ENCODE data around the gene ITPRIPL2. TPM values are rescaled to one million over a fixed set of nuclear protein-coding genes. Genes with fewer than 3 reads are reported as not detected.

The ITPRIPL2 gene
- total and polyA plus RNA-seq, 9 donors, result 12.9 to 40.6 (median 22.0) TPM

DNA sequence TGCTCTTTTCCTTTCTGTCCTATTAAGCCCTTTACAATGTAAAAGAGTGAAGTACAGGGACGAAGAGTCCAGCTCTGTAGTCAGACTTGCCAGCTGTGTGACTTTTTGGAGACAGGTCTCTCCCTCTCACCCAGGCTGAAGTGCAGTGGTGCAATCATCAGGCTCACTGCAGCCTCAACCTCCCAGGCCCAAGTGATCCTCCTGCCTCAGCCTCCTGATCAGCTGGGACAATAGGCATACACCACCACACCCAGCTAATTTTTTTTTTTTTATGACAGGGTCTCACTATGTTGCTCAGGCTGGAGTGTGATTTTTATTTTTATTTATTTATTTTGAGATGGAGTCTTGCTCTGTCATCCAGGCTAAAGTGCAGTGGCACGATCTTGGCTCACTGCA, 7.1 kb upstream of the ITPRIPL2 start:
- WGBS (ENCODE audit: insufficient coverage), result no CpG with 5 or more reads among the region's 2 CpGs
- H3K36me3 ChIP-seq (ENCODE audit: control insufficient read depth, insufficient read depth, low read length), result no peaks in the 10 kb centered on the region
- no peaks in the 10 kb centered on the region for H3K27me3 ChIP-seq (ENCODE audit: control insufficient read depth, insufficient read depth, low read length)
- H3K9me3 ChIP-seq (replicated peaks; ENCODE audit: control insufficient read depth, low read depth, low read length), result no peaks in the 10 kb centered on the region
- DNase-seq, result no peak
- no peak overlapping the region for H3K27ac ChIP-seq (ENCODE audit: low read length)
- no peaks in the 10 kb centered on the region for H3K4me1 ChIP-seq (ENCODE audit: control insufficient read depth, insufficient read depth, low read length)
- H3K4me3 ChIP-seq (ENCODE audit: low read length), result no peak overlapping the region

DNA sequence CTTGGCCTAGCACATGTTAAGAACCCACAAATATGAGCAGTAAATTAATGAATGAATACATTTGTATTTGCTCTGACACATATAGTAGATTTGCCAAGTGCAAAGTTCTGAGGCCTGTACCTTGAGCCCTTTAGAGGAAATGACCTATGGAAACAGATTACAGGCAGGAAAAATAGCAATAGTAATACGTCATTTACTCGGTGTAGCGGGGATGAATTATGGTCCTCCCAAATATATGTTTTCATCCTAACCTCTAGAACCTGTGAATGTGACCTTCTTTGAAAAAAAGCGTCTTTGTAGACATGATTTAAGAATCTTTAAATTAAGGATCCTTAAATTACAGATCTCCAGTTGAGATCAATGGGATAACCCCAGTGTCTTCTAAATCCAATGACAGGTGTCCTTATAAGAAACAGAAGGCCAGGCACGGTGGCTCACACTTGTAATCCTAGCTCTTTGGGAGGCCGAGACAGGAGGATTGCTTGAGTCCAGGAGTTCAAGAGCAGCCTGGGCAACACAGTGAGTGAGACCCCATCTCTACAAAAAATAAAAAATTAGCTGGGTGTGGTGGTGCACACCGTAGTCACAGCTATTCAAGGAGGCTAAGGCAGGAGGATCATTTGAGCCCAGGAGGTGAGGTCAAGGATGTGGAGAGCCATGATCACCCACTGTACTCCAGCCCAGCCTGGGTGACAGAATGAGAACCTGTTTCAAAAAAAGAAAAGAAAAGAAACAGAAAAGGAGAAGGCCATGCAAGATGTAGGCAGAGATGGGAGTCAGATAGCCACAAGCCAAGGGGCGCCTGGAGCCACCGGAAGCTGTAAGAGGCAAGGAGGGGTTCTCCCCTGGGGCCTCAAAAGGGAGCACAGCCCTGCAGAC, 5.1 kb upstream of the ITPRIPL2 start:
- H3K27ac ChIP-seq (ENCODE audit: low read length), result no peak overlapping the region
- H3K27me3 ChIP-seq (ENCODE audit: control insufficient read depth, insufficient read depth, low read length), result no peaks in the 10 kb centered on the region
- WGBS (ENCODE audit: insufficient coverage), result 53% methylated on average over 2 of the region's 9 CpGs
- H3K4me3 ChIP-seq (ENCODE audit: low read length), result no peak overlapping the region
- no peak for DNase-seq
- no peaks in the 10 kb centered on the region for H3K36me3 ChIP-seq (ENCODE audit: control insufficient read depth, insufficient read depth, low read length)
- peaks cover 10% of the 10 kb centered on the region for H3K4me1 ChIP-seq (ENCODE audit: control insufficient read depth, insufficient read depth, low read length)
- no peaks in the 10 kb centered on the region for H3K9me3 ChIP-seq (replicated peaks; ENCODE audit: control insufficient read depth, low read depth, low read length)

DNA sequence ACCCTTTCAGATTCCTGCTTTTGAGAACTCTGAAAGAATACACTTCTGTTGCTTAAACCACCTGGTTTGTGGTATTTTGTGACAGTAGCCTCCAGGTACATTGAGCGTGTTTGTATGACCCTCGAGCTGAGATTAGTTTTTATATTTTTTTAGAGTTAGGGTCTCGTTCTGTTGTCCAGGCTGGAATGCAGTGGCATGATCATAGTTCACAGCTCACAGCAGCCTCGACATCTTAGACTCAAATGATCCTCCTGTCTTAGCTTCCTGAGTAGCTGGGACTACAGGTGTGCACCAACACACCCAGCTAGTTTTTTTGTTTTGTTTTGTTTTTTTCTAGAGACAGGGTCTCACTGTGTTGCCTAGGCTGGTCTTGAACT, 4.5 kb upstream of the ITPRIPL2 start:
- Histone ChIP-seq H3K4me1 (ENCODE audit: control insufficient read depth, insufficient read depth, low read length) (peaks cover 10% of the 10 kb centered on the region), H3K4me3 (ENCODE audit: low read length) (no peak overlapping the region), H3K9me3 (replicated peaks; ENCODE audit: control insufficient read depth, low read depth, low read length) (no peaks in the 10 kb centered on the region), H3K27me3 (ENCODE audit: control insufficient read depth, insufficient read depth, low read length) (no peaks in the 10 kb centered on the region), H3K27ac (ENCODE audit: low read length) (no peak overlapping the region), H3K36me3 (ENCODE audit: control insufficient read depth, insufficient read depth, low read length) (no peaks in the 10 kb centered on the region)
- DNase-seq, result no peak
- 67% methylated on average over 1 of the region's 4 CpGs for WGBS (ENCODE audit: insufficient coverage)

DNA sequence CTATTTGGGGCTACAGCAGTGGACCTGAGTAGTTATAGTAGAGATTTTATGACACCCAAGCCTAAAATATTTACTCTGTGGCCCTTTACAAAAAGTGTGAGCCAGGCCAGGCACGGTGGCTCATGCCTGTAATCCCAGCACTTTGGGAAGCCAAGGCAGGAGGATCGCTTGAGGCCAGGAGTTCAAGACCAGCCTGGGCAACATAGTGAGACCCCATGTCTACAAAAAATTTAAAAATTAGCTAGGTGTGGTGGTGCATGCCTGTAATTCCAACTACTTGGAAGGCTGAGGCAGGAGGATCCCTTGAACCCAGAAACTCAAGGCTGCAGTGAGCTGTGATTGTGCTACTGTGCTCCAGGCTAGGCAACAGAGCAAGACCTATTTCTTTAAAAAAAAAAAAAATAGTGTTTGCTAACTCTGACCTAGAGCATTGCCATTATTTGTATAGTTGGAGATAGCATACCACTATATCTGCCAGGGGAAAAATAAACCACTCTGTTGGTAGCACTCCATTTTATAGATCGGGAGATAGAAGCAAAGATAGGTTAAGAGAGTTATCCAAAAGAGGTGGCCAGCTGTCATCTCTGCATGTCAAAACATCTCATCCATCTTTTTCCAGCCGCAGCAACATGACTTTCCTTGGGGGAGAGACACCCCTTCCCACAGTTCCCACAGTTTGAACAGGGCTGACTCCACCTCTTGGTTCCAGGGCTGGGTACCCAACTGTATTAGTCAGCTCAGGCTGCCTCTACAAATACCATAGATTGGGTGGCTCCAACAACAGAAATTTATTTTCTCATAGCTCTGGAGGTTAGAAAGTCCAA, 3.0 kb upstream of the ITPRIPL2 start:
- no peak for DNase-seq
- H3K4me3 ChIP-seq (ENCODE audit: low read length), result no peak overlapping the region
- H3K36me3 ChIP-seq (ENCODE audit: control insufficient read depth, insufficient read depth, low read length), result peaks cover 8% of the 10 kb centered on the region
- 94% methylated on average over 2 of the region's 4 CpGs for WGBS (ENCODE audit: insufficient coverage)
- no peak overlapping the region for H3K27ac ChIP-seq (ENCODE audit: low read length)
- no peaks in the 10 kb centered on the region for H3K27me3 ChIP-seq (ENCODE audit: control insufficient read depth, insufficient read depth, low read length)
- H3K4me1 ChIP-seq (ENCODE audit: control insufficient read depth, insufficient read depth, low read length), result peaks cover 23% of the 10 kb centered on the region
- H3K9me3 ChIP-seq (replicated peaks; ENCODE audit: control insufficient read depth, low read depth, low read length), result no peaks in the 10 kb centered on the region

DNA sequence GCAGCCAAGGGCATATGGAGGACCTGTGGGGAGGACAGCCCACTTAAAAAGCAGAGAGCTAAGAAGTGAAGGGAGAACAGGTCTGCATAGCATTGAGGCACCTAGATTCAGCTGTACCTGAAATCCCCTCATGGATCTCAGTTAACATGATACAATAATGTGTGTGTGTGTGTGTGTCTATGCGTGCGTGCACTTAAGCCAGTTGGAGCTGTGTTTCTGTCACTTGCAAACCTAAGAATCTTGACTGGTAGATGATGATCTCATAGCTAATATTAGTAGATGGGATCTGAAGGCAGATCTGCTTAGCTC, 1.7 kb upstream of the ITPRIPL2 start:
- no peak overlapping the region for H3K4me3 ChIP-seq (ENCODE audit: low read length)
- no peak overlapping the region for H3K27ac ChIP-seq (ENCODE audit: low read length)
- no peaks in the 10 kb centered on the region for H3K9me3 ChIP-seq (replicated peaks; ENCODE audit: control insufficient read depth, low read depth, low read length)
- WGBS (ENCODE audit: insufficient coverage), result no CpG with 5 or more reads among the region's 2 CpGs
- H3K36me3 ChIP-seq (ENCODE audit: control insufficient read depth, insufficient read depth, low read length), result peaks cover 18% of the 10 kb centered on the region
- H3K27me3 ChIP-seq (ENCODE audit: control insufficient read depth, insufficient read depth, low read length), result no peaks in the 10 kb centered on the region
- no peak for DNase-seq
- H3K4me1 ChIP-seq (ENCODE audit: control insufficient read depth, insufficient read depth, low read length), result peaks cover 30% of the 10 kb centered on the region

DNA sequence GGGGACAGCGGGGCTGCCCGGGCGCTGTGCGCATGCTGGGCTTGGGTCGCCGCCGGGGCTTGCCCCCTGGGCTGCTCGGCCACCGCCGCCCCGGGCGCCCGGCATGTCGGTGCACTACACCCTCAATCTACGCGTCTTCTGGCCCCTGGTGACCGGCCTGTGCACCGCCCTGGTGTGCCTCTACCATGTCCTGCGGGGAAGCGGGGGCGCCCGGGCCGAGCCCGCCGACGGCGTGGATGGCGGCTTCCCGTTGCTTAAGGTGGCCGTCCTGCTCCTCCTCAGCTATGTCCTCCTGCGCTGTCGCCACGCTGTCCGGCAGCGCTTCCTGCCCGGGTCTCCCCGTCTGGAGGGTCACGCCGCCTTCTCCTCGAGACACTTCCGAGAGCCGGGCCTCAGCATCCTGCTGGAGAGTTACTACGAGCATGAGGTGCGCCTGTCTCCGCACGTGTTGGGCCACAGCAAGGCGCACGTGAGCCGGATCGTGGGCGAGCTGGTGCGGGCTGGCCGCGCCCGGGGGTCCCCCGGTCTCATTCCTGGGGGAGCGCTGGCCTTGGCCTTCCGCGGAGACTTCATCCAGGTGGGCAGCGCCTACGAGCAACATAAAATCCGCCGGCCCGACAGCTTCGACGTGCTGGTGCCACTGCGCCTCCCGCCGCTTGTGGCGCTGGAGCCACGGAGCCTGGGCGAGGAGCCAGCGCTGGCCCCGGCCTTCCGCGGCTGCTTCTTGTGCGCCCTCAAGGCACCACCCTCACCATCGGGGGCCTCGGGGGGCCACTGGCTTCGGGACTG, 789 bp downstream of the ITPRIPL2 start:
- Histone ChIP-seq H3K27ac (ENCODE audit: low read length) (peak overlapping the region; percentile 92), H3K4me1 (ENCODE audit: control insufficient read depth, insufficient read depth, low read length) (peaks cover 39% of the 10 kb centered on the region)
- DNase-seq, result peak; percentile 83

DNA sequence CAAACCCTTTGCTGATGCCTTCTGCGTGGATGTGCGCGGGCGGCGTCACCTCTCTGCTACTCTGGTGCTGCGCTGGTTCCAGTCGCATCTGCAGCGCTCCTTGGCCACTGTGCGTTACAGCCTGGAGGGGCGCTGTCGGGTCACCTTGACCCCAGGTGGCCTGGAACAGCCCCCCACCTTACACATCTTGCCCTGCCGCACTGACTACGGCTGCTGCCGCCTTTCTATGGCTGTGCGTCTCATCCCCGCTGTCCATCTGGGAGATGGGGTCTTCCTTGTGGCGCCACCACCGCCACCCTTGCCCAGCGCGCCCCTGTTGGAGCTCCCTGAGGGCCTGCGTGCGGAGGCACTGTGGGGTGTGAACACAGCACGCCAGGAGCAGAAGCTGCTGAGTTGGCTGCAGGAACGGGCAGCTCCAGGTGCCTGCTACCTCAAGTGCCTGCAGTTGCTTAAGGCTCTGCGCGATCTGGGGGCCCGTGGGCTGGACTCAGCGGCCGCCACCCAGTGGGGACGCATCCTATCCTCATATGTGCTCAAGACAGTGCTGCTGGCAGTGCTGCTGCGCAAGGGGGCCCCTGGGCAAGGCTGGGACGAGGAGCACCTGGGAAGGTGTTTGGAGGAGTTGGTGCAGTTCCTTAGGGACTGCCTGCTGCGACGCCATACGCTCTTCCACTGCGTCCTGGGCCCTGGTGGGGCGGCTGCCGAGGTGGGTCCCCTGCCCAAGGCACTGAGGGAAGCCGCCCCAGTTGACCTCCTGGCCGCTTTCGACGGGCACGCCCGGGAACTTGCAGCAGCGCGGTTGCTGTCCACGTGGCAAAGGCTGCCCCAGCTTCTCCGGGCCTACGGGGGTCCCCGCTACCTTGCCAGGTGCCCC, 1.6 kb downstream of the ITPRIPL2 start:
- no peak for DNase-seq
- peak overlapping the region; percentile 92 for H3K27ac ChIP-seq (ENCODE audit: low read length)
- WGBS (ENCODE audit: insufficient coverage), result 71% methylated on average over 50 of the region's 50 CpGs
- peaks cover 22% of the 10 kb centered on the region for H3K36me3 ChIP-seq (ENCODE audit: control insufficient read depth, insufficient read depth, low read length)
- no peaks in the 10 kb centered on the region for H3K27me3 ChIP-seq (ENCODE audit: control insufficient read depth, insufficient read depth, low read length)
- no peaks in the 10 kb centered on the region for H3K9me3 ChIP-seq (replicated peaks; ENCODE audit: control insufficient read depth, low read depth, low read length)
- peaks cover 39% of the 10 kb centered on the region for H3K4me1 ChIP-seq (ENCODE audit: control insufficient read depth, insufficient read depth, low read length)
- H3K4me3 ChIP-seq (ENCODE audit: low read length), result peak overlapping the region; percentile 61

More for the DNA sequence above, 789 bp downstream of the ITPRIPL2 start:
- peak overlapping the region; percentile 61 for H3K4me3 ChIP-seq (ENCODE audit: low read length)
- 2% methylated on average over 80 of the region's 80 CpGs for WGBS (ENCODE audit: insufficient coverage)
- H3K9me3 ChIP-seq (replicated peaks; ENCODE audit: control insufficient read depth, low read depth, low read length), result no peaks in the 10 kb centered on the region
- peaks cover 19% of the 10 kb centered on the region for H3K36me3 ChIP-seq (ENCODE audit: control insufficient read depth, insufficient read depth, low read length)
- no peaks in the 10 kb centered on the region for H3K27me3 ChIP-seq (ENCODE audit: control insufficient read depth, insufficient read depth, low read length)

DNA sequence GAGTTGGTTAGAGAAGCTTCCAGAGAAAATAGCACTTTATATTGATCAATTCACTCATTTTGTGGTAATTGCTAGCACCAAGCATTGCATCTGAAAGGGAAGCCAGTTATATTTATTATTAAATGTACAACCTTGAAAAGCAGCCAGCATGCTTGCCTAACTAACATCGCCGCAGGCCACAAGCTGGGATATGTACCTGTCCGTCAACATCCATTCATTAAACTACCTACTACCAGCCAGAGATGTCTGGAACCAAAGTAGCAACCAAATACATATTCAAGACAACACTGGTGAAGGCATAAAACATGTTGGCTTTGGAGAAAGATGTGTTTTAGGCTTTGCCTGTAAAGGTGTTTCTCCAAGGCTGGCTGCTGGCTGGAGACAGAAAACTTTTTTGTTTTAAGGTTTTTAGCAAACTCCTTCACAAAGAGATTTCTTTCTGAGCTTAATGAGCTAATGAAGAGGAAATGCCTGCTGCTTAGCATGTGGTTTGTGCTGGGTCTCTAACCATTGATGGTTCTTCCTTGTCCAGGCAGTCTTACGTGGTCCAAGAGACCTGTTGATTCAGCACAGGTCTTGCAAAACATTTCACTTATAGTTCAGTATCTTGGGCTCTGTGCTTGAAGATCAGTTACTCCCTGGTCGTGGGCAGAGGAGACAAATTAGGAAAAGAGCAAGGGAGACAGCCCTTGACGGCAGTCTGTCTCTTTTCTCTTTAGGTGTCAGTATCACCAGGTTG, 3.1 kb downstream of the ITPRIPL2 start:
- Histone ChIP-seq H3K36me3 (ENCODE audit: control insufficient read depth, insufficient read depth, low read length) (peaks cover 28% of the 10 kb centered on the region), H3K9me3 (replicated peaks; ENCODE audit: control insufficient read depth, low read depth, low read length) (no peaks in the 10 kb centered on the region), H3K4me3 (ENCODE audit: low read length) (no peak overlapping the region), H3K27me3 (ENCODE audit: control insufficient read depth, insufficient read depth, low read length) (no peaks in the 10 kb centered on the region), H3K27ac (ENCODE audit: low read length) (peak overlapping the region; percentile 59), H3K4me1 (ENCODE audit: control insufficient read depth, insufficient read depth, low read length) (peaks cover 39% of the 10 kb centered on the region)
- DNase-seq, result no peak
- no CpG with 5 or more reads among the region's 6 CpGs for WGBS (ENCODE audit: insufficient coverage)

DNA sequence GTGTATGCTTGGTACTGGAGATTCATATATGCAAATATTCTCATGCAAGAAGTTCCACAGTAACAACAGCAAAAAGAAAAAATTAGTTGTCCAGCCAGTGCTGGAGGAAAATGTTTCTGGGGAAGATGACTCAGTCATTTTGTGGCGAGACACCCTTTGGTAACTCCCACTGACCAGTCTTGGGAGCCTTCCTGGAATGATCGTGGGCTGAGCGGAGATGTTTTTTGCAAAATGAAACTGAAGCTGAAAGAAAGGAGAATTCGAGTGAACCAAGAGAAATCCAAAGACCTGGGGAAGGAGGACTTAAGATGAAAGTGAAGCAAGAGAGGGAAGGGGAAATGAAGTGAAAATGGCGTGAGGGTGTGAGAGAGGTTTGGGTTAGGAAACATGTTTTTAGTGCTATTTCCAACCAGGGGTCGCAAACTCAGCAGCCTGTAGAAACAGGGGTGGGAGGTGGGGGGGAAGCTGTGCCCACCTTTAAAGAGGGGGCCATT, 5.2 kb downstream of the ITPRIPL2 start:
- Histone ChIP-seq H3K27me3 (ENCODE audit: control insufficient read depth, insufficient read depth, low read length) (no peaks in the 10 kb centered on the region), H3K4me3 (ENCODE audit: low read length) (peak overlapping the region; percentile 5), H3K36me3 (ENCODE audit: control insufficient read depth, insufficient read depth, low read length) (peaks cover 28% of the 10 kb centered on the region), H3K27ac (ENCODE audit: low read length) (peak overlapping the region; percentile 57), H3K9me3 (replicated peaks; ENCODE audit: control insufficient read depth, low read depth, low read length) (no peaks in the 10 kb centered on the region), H3K4me1 (ENCODE audit: control insufficient read depth, insufficient read depth, low read length) (peaks cover 28% of the 10 kb centered on the region)
- WGBS (ENCODE audit: insufficient coverage), result 24% methylated on average over 6 of the region's 6 CpGs
- DNase-seq, result peak; percentile 86
